22Rv1 (cell line): ENCODE measurements around the gene CPSF4L.

Experiments
- H3K27ac ChIP-seq: fragments of 450-650 bp; 2 replicates; pipeline ENCODE4 v1.5.1; 2017
- CTCF ChIP-seq: fragments of 450-650 bp; IDR thresholded peaks from 2 replicates; pipeline ENCODE4 v1.5.1; 2017; ENCODE audit warnings: mild to moderate bottlenecking
- ZFX ChIP-seq: fragments of 450-650 bp; IDR thresholded peaks from 2 replicates; pipeline ENCODE4 v1.6.1; 2017; ENCODE audit warnings: antibody characterized with exemption, borderline replicate concordance

CPSF4L gene

GRCh38 chr17:73251871-73252270 lies 9.8 kb downstream of the CPSF4L start:
- TF ChIP-seq ZFX (no peak), CTCF (no peak)
- no peak overlapping the region for H3K27ac ChIP-seq

- no peak for TF ChIP-seq ZFX
- no peak for TF ChIP-seq CTCF
- H3K27ac ChIP-seq = no peak overlapping the region
Observed at GRCh38 chr17:73250851-73251640, 10.6 kb downstream of the CPSF4L start.

- no peak overlapping the region for H3K27ac ChIP-seq
- no peak for TF ChIP-seq CTCF
- TF ChIP-seq ZFX = no peak
Observed at GRCh38 chr17:73249700-73250099, 12.0 kb downstream of the CPSF4L start.

GRCh38 chr17:73248532-73248931 lies 13.1 kb downstream of the CPSF4L start:
- H3K27ac ChIP-seq = no peak overlapping the region
- TF ChIP-seq ZFX (no peak), CTCF (no peak)

GRCh38 chr17:73247726-73248125 lies 14.0 kb downstream of the CPSF4L start:
- H3K27ac ChIP-seq = no peak overlapping the region
- peak; percentile 14; the same call in 1 of the 2 replicates for TF ChIP-seq CTCF
- no peak for TF ChIP-seq ZFX

GRCh38 chr17:73240561-73240960 lies 21.1 kb downstream of the CPSF4L start:
- no peak overlapping the region for H3K27ac ChIP-seq
- TF ChIP-seq ZFX = no peak
- no peak for TF ChIP-seq CTCF

- H3K27ac ChIP-seq = no peak overlapping the region
- TF ChIP-seq CTCF (no peak), ZFX (no peak)
Observed at GRCh38 chr17:73237714-73238113, 24.0 kb downstream of the CPSF4L start.
